Measurements from ENCODE around the gene GHSR. TPM values are rescaled to one million over a fixed set of nuclear protein-coding genes. Genes with fewer than 3 reads are reported as not detected.

The GHSR gene
- polyA plus RNA-seq, 1 donor from 2014 or later = not detected

- TF ChIP-seq EZH2 (IDR thresholded peaks at IDR 0.05; ENCODE audit: borderline replicate concordance, insufficient read depth, low read length, poor library complexity, severe bottlenecking) (no peak), MXI1 (conservative IDR thresholded peaks at IDR 0.05; ENCODE audit: poor library complexity, severe bottlenecking) (no peak), EP300 (conservative IDR thresholded peaks at IDR 0.05; ENCODE audit: poor library complexity, severe bottlenecking) (no peak), POLR2AphosphoS5 (IDR thresholded peaks at IDR 0.05) (no peak), TAF1 (IDR thresholded peaks at IDR 0.05; ENCODE audit: low read depth) (no peak), RAD21 (conservative IDR thresholded peaks at IDR 0.05) (no peak), SMC3 (conservative IDR thresholded peaks at IDR 0.05; ENCODE audit: poor library complexity) (no peak)
- TF ChIP-seq, protein P1, sequence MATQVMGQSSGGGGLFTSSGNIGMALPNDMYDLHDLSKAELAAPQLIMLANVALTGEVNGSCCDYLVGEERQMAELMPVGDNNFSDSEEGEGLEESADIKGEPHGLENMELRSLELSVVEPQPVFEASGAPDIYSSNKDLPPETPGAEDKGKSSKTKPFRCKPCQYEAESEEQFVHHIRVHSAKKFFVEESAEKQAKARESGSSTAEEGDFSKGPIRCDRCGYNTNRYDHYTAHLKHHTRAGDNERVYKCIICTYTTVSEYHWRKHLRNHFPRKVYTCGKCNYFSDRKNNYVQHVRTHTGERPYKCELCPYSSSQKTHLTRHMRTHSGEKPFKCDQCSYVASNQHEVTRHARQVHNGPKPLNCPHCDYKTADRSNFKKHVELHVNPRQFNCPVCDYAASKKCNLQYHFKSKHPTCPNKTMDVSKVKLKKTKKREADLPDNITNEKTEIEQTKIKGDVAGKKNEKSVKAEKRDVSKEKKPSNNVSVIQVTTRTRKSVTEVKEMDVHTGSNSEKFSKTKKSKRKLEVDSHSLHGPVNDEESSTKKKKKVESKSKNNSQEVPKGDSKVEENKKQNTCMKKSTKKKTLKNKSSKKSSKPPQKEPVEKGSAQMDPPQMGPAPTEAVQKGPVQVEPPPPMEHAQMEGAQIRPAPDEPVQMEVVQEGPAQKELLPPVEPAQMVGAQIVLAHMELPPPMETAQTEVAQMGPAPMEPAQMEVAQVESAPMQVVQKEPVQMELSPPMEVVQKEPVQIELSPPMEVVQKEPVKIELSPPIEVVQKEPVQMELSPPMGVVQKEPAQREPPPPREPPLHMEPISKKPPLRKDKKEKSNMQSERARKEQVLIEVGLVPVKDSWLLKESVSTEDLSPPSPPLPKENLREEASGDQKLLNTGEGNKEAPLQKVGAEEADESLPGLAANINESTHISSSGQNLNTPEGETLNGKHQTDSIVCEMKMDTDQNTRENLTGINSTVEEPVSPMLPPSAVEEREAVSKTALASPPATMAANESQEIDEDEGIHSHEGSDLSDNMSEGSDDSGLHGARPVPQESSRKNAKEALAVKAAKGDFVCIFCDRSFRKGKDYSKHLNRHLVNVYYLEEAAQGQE (IDR thresholded peaks at IDR 0.05; ENCODE audit: borderline replicate concordance) = no peak
- TF ChIP-seq, protein P2, sequence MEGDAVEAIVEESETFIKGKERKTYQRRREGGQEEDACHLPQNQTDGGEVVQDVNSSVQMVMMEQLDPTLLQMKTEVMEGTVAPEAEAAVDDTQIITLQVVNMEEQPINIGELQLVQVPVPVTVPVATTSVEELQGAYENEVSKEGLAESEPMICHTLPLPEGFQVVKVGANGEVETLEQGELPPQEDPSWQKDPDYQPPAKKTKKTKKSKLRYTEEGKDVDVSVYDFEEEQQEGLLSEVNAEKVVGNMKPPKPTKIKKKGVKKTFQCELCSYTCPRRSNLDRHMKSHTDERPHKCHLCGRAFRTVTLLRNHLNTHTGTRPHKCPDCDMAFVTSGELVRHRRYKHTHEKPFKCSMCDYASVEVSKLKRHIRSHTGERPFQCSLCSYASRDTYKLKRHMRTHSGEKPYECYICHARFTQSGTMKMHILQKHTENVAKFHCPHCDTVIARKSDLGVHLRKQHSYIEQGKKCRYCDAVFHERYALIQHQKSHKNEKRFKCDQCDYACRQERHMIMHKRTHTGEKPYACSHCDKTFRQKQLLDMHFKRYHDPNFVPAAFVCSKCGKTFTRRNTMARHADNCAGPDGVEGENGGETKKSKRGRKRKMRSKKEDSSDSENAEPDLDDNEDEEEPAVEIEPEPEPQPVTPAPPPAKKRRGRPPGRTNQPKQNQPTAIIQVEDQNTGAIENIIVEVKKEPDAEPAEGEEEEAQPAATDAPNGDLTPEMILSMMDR (IDR thresholded peaks at IDR 0.05; ENCODE audit: poor library complexity, severe bottlenecking) = no peak
- Histone ChIP-seq H3K9me3 (ENCODE audit: low read length) (no peaks in the 10 kb centered on the region), H3K27me3 (ENCODE audit: insufficient read depth, low read depth, low read length) (peaks cover 22% of the 10 kb centered on the region)
These were observed 5.7 kb downstream of the GHSR start for GRCh38 chr3:172442606-172443005.

GRCh38 chr3:172441581-172441980, 6.7 kb downstream of the GHSR start:
- Histone ChIP-seq H4K20me1 (ENCODE audit: insufficient read depth) (no peaks in the 10 kb centered on the region), H3K79me2 (replicated peaks; ENCODE audit: insufficient read depth, low read length) (no peaks in the 10 kb centered on the region), H3K4me2 (ENCODE audit: low read length) (no peak overlapping the region), H3F3A (ENCODE audit: insufficient read depth, low read length, poor library complexity, severe bottlenecking) (no peaks in the 10 kb centered on the region), H3K27ac (ENCODE audit: low read length) (no peak overlapping the region), H3K36me3 (ENCODE audit: insufficient read depth, low read length) (no peaks in the 10 kb centered on the region), H3K9me2 (ENCODE audit: insufficient read depth, low read length) (no peaks in the 10 kb centered on the region), H2AFZ (ENCODE audit: low read depth, low read length) (no peak overlapping the region), H3K9ac (ENCODE audit: low read length) (no peak overlapping the region), H3K27me3 (ENCODE audit: insufficient read depth, low read depth, low read length) (peaks cover 11% of the 10 kb centered on the region), H3K4me3 (ENCODE audit: low read length) (no peak overlapping the region), H3K9me3 (ENCODE audit: low read length) (no peaks in the 10 kb centered on the region)
- TF ChIP-seq, protein P2 (IDR thresholded peaks at IDR 0.05; ENCODE audit: poor library complexity, severe bottlenecking) = no peak

More at GRCh38 chr3:172442606-172443005, 5.7 kb downstream of the GHSR start:
- Histone ChIP-seq H2AFZ (ENCODE audit: low read depth, low read length) (no peak overlapping the region), H3F3A (ENCODE audit: insufficient read depth, low read length, poor library complexity, severe bottlenecking) (no peaks in the 10 kb centered on the region), H3K36me3 (ENCODE audit: insufficient read depth, low read length) (no peaks in the 10 kb centered on the region), H3K4me2 (ENCODE audit: low read length) (no peak overlapping the region), H3K9ac (ENCODE audit: low read length) (no peak overlapping the region), H3K27ac (ENCODE audit: low read length) (no peak overlapping the region), H3K9me2 (ENCODE audit: insufficient read depth, low read length) (no peaks in the 10 kb centered on the region), H3K4me3 (ENCODE audit: low read length) (no peak overlapping the region), H3K79me2 (replicated peaks; ENCODE audit: insufficient read depth, low read length) (no peaks in the 10 kb centered on the region), H4K20me1 (ENCODE audit: insufficient read depth) (no peaks in the 10 kb centered on the region)
